Stimulated activated CD8-positive, alpha-beta memory T cell treated with anti-CD3 and anti-CD28 coated beads, Interleukin-2, amount 100 ng/mL, for 48 hours (primary cell): ENCODE results near the gene CDH4.

Source experiments
- DNase-seq, 2 donors: peaks; one replicate each; pipeline ENCODE4 v3.0.0-alpha.2; 2020; ENCODE audit warnings: low read depth in 2 of 2

Gene CDH4

GRCh38 chr20:61518424-61518951, 266.4 kb downstream of the CDH4 start:
- no peak for DNase-seq

- DNase-seq = no peak
Measured at GRCh38 chr20:61519488-61519887, 267.4 kb downstream of the CDH4 start.

- no peak for DNase-seq
Measured at GRCh38 chr20:61520076-61520892, 268.2 kb downstream of the CDH4 start.

DNA sequence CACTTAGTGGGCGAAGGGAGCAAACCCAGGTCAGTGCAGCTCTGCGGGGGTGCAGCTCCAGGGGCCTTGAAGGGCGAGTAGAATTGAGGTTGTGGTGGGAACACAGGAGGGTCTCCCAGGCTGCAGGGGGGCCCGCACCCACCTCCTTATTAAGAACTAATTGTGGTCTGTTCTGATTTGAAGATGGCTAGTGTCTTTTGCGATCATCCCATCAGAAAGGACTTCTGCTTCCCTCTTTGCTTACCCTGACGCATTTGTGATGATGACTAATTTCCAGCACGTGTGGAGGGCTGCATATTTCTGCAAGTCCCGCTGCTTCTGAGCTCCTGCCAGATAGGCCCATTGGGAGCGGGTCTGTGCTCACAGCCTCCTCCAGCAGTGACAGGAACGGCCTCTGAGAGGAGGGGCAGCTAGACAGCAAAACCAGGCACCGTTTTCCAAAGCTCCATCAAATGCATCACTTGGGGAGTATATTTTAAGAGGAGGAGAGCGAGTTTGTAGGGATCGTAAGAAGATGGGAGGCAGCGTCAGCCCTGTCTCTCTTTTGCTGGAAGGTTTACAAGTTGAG, 268.9 kb downstream of the CDH4 start:
- DNase-seq = no peak

DNA sequence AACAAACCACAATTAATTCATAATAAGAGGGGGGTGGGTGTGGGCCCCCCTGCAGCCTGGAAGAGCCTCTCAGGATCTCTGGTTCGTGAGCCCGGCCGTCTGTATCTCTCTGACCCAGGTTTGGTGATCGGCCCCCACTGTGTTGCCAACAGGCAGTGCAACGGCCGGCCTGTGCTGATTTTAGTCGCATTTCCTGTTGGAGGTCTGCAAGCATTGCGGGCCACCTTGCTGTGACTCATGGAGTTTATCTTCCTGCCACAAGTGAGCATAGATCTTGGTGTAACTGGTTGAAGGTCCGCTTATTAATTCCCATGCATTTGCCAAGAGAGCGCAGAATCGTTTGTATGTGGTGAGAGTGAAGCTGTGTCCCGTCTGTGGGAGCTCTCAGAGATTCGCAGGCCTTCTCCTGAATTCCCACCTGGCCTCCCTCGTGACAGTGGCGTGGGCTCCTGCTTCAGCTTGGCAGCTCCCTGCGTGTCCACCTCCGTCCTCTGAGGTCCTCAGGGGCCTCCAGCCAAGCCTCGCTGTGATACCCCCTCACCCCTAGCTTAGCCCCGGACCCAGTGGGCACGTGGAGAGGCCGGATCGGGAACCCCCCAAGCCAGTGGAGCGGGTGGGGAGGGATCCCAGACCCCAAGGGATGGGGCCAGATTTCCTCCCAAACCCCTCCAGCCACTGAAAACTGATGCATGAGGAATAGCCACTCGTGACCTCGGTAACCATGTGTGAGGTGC, 269.8 kb downstream of the CDH4 start:
- no peak for DNase-seq

DNA sequence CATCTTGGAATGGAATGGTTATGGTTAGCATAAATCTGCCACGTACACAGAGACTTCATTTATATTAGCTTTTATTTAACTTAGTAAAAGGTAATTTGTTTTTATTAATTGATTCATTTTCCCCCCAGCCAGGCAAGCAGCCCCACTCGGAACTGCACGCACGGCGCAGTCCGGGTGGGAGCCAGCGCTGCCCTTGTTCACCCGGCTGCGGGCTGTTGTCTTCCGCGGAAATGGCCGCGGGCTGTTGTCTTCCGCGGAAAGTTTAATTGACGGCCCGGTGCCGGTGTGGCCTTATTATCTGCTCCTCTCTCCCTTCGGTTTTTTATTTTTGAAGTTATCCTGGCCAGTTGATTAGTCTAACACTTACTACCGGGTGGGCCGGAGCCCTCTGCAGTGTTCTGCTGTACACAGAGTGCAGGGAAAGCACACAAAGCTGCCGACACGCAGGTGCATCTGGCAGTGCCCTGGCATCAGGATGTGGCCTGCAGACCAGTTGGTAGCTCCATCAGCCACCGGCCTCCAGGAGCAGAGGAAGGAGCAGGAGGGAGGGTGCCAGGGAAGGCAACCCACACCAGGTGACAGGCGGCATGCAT, 270.5 kb downstream of the CDH4 start:
- no peak for DNase-seq

DNA sequence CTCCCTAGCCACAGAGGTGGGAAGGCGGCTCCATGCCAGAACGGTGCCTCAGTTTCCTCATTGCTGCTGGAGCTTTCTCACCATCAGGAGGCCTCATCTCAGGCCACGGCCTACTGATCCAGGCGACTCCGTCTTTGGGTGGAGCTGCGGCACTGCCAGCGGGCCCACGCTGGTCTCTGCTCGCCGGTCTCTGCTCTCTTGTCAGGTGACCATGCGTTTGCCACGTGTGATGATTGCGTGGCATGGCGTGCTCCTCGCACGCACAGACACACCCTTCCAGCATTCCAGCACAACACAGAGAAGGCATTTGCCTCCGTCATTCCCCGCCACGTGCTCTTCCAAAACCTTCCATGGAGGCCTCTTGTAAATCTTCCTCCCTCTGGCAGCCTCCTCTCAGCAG, 271.1 kb downstream of the CDH4 start:
- no peak for DNase-seq

DNA sequence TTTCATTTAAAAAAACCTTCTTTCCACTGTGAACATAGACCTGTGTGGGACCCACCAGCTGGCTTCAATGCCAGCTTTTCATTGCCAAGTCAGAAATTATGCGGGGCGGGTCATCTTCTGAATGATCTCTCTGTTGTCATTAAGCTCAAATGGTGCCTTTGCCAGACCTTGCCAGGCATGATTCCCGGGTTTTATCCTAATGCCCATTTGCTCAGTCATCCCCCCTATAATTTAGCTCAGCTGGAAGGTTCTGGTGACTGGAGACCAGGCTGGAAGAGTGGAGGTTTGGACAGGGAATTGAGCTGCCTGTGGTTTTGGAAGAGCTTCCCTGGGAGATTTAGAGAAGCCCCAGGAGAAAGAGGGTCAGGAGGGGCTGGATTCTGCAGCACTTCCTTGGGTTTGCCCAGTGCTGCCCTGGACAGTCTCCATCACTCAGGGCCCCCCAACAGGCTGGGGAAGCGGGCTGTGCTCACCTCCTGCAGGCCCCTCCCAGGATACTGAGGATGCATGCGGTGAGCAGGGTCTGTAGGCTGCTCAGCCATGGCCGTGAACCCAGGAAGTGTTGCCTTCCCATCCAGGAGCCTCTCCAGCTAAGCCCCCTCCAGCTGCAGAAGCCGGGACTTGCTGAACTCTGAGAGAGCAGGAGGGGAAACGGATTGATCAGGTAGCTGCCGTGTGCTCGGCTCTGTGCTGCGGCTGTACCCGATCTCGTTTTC, 273.0 kb downstream of the CDH4 start:
- no peak for DNase-seq

- DNase-seq = no peak
Measured at GRCh38 chr20:61525781-61526431, 273.8 kb downstream of the CDH4 start.

- no peak for DNase-seq
Measured at GRCh38 chr20:61526907-61527306, 274.8 kb downstream of the CDH4 start.

GRCh38 chr20:61527626-61528025, 275.6 kb downstream of the CDH4 start:
- no peak for DNase-seq

- DNase-seq = no peak
Measured at GRCh38 chr20:61528591-61528990, 276.5 kb downstream of the CDH4 start.

DNA sequence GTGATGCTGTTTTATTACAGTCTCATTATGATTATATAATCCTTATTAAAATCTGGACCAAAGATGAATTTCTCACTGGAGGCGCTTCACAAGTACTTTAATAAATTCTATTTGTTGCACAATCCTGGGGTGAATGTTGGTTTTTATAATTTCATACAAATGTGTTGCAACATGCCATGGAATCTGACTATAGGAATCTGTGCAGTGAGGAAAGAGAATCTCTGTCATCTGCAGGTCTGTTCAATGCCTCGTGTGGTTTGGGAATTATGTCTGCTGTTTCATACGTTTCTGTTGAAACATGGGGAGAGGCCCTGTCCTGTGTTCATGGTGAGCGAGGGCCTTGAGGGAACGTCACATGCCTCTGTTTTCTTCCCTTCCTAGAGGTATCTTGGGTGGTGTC, 277.3 kb downstream of the CDH4 start:
- no peak for DNase-seq

- DNase-seq = no peak
Measured at GRCh38 chr20:61531553-61532345, 279.7 kb downstream of the CDH4 start.

DNA sequence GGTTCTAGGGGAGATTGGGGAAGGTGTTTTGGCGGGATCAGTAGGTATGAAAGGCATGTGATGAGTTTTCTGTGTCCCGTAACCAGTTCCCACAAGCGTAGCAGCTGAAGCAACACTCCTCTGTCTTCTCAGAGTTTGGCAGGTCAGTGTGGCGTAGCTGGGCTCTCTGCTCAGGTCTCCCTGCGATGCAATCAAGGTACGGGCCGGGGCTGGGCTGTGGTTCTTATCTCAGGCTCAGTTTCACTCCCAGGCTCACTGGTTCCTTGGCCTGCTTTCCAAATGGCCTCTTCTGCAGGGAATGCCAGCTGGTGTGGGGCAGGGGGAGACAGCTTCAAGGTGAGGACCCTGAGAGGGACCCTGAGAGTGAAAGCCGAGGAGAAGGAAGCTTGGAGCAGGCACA, 280.7 kb downstream of the CDH4 start:
- DNase-seq = no peak

DNA sequence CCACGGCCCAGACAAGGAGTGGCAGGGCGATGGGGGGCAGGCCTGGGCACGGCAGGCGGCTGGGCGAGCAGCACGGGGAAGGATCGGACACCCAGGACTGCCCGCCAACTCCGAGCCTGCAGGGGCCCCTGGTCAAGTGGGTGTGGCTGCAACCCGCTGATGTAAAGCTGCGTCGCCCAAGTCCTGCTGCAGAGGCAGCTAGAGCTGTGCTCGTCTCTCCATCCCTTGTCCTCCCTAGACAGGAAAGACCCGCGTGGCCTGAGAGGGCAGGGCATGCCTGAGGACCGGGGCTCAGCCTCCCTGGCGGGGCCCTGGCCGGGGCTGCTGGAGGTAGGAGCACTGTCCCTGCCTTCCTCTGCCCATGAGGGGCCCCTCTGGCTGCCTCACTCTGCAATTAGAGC, 281.2 kb downstream of the CDH4 start:
- no peak for DNase-seq

- no peak for DNase-seq
Measured at GRCh38 chr20:61534346-61534745, 282.3 kb downstream of the CDH4 start.

DNA sequence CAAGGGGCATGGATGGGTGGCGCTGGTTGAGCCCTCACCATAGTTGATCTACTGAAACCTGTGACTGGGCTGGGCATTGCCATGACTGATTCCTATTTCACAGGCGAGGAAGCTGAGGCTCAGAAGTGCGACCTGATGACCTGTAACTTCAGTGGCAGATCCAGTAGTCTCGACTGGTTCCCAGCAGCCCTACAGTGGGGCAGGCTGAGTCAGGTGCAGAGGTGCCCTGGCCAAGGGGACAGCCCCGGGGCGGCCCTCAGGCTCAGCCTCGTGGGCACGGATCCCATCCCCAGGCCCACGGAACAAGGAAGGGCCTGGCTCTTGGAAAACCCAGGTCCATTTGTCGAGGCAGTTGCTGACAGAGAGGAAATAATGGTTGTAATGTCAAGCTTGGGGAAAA, 283.0 kb downstream of the CDH4 start:
- no peak for DNase-seq

DNA sequence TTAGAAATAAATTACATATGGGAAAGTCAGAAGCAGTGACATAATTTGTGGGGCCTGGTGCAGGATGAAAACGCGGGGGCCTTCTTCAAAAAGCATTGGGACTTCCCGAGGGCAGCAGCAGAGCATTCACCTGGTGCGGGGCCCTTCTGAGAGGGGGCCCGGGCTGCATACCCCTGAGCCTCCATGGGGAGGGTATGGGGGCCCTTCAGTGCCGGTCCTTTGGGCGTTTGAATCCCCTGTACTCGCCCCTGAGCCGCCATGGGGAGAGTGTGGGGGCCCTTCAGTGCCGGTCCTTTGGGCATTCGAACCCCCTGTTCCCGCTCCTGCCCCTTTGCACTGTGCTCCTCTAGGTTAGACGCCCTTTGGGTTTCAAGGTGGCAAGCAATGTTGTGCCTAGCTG, 283.5 kb downstream of the CDH4 start:
- no peak for DNase-seq

DNA sequence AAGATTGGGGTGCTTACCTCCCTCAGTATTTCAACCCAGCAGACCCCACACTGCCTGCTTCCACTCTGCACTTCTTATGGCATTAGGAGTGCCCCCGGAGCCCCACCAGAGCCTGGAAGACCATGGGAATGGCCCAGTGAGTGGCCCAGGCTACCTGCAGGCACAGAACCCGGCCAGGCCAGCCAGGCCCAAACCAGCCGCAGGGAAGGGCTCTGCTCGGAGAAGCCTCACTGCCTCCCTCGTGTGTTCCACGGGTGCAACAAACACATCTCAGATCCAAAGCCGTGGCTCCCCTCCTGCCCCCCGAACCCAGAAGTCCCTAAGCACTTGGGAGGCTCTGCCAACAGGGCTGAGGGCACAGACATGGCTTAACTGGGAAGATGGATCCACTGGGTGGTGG, 283.9 kb downstream of the CDH4 start:
- DNase-seq = no peak
